ENCODE data around the gene XKR7. TPM values are rescaled to one million over a fixed set of nuclear protein-coding genes. Genes with fewer than 3 reads are reported as not detected.
"Not testable (repeated sequence)": the region's sequence is repeated elsewhere in the genome, so short reads cannot be mapped to it uniquely, and the experiment has no call there.

Gene XKR7
- total RNA-seq, 1 donor from 2014 or later: not detected

DNA sequence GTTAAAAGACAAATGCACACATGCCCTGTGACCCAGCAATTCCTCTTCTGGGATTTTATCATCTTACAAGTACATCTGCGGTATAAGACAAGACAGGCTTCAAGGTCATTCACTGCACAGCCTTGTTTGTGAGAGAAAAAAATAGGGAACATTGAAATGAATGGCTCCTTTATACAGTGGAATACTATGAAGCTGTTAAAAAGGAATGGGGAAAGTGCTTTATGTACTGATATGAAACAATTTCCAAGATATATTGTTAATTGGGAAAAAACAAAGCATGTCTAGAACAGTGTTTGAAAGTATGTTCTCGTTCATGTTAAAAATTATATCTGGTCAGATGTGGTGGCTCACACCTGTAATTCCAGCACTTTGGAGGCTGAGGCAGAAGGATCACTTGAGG lies 41.5 kb upstream of the XKR7 start:
- no peaks in the 10 kb centered on the region for H3K9me3 Mint-ChIP-seq (ENCODE audit: unreplicated experiment)
- DNase-seq (ENCODE audit: extremely low spot score, unreplicated experiment): no peak
- H3K4me1 Mint-ChIP-seq (ENCODE audit: unreplicated experiment): no peaks in the 10 kb centered on the region
- H3K4me3 Mint-ChIP-seq (ENCODE audit: unreplicated experiment): no peak overlapping the region
- no peak for TF ChIP-seq CTCF (IDR thresholded peaks at IDR 0.05)
- peaks cover 57% of the 10 kb centered on the region for H3K27me3 Mint-ChIP-seq (ENCODE audit: unreplicated experiment)
- no peaks in the 10 kb centered on the region for H3K36me3 Mint-ChIP-seq (ENCODE audit: unreplicated experiment)
- no peak overlapping the region for H3K27ac Mint-ChIP-seq (ENCODE audit: unreplicated experiment)

DNA sequence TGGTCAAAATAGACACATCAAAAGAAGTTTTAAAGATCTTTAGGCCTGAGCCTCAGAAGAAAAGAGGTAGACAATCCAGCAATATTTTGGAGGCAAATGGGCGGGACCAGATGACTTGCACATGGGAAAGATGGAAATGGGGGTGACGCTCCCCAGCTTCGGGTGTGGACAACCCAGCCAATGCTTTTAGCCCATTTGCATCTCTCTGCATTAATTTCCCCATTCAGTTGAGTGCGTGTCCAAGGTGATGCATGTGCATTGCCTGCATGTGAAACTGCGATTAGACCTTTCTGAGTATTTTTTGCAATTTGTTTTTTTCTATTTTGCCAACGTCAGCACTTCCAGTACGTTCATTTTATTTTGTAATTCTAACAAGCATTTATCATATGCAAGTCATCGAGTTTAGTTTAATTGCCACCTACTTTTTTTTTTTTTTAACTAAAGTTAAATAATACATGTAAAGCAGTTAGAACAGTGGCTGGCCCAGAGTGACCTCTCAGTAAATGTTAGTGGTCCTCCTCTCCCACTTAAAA lies 40.3 kb upstream of the XKR7 start:
- Mint-ChIP-seq H3K4me1 (ENCODE audit: unreplicated experiment) (no peaks in the 10 kb centered on the region), H3K27me3 (ENCODE audit: unreplicated experiment) (peaks cover 57% of the 10 kb centered on the region), H3K9me3 (ENCODE audit: unreplicated experiment) (no peaks in the 10 kb centered on the region), H3K27ac (ENCODE audit: unreplicated experiment) (no peak overlapping the region), H3K4me3 (ENCODE audit: unreplicated experiment) (no peak overlapping the region), H3K36me3 (ENCODE audit: unreplicated experiment) (no peaks in the 10 kb centered on the region)
- DNase-seq (ENCODE audit: extremely low spot score, unreplicated experiment): no peak
- no peak for TF ChIP-seq CTCF (IDR thresholded peaks at IDR 0.05)

GRCh38 chr20:31929631-31930030 lies 38.3 kb upstream of the XKR7 start:
- H3K9me3 Mint-ChIP-seq (ENCODE audit: unreplicated experiment); DNase-seq (ENCODE audit: extremely low spot score, unreplicated experiment); H3K27ac Mint-ChIP-seq (ENCODE audit: unreplicated experiment); H3K4me3 Mint-ChIP-seq (ENCODE audit: unreplicated experiment); H3K4me1 Mint-ChIP-seq (ENCODE audit: unreplicated experiment); H3K36me3 Mint-ChIP-seq (ENCODE audit: unreplicated experiment): not testable (repeated sequence)
- peaks cover 51% of the 10 kb centered on the region for H3K27me3 Mint-ChIP-seq (ENCODE audit: unreplicated experiment)

DNA sequence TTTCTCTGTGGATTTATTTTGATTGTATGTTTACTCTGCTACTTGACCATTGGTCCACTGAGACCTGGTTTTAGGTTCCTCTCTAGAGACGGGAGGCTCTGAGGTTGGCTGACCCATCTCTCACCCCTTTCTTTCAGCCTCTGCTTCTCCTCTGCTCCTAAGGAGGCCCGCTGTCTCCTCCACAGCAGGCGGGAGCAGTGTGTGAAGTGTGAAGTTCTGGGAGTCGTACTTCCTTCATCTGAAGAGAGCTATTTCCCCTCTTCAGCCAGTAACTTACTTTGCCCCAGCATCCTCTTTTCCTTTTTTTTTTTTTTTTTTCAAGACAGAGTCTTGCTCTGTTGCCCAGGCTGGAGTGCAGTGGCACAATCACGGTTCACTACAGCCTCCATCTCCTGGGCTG lies 37.2 kb upstream of the XKR7 start:
- no peak for TF ChIP-seq CTCF (IDR thresholded peaks at IDR 0.05)
- no peak overlapping the region for H3K4me3 Mint-ChIP-seq (ENCODE audit: unreplicated experiment)
- no peak overlapping the region for H3K27ac Mint-ChIP-seq (ENCODE audit: unreplicated experiment)
- peaks cover 45% of the 10 kb centered on the region for H3K27me3 Mint-ChIP-seq (ENCODE audit: unreplicated experiment)
- H3K9me3 Mint-ChIP-seq (ENCODE audit: unreplicated experiment): no peaks in the 10 kb centered on the region
- no peak for DNase-seq (ENCODE audit: extremely low spot score, unreplicated experiment)
- no peaks in the 10 kb centered on the region for H3K36me3 Mint-ChIP-seq (ENCODE audit: unreplicated experiment)
- no peaks in the 10 kb centered on the region for H3K4me1 Mint-ChIP-seq (ENCODE audit: unreplicated experiment)

DNA sequence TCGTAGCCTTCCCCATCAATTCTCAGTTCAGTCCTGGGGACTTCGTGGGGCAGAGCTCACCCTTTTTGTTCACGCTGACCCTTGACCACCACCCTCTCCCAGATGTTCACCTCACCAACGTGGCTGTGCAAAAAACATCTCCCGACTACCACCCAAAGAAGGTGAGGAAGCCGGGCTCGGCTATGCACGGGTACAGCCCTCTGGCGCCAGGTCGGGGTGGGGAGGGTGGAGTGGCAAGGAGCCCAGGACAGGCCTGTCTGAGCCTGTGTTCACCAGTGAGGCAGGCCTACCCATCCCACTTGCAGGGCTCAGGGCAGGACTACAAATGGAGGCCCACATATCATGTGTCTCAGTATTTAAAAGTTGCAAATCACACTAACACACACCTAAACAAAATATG lies 34.3 kb upstream of the XKR7 start:
- no peaks in the 10 kb centered on the region for H3K9me3 Mint-ChIP-seq (ENCODE audit: unreplicated experiment)
- no peak for TF ChIP-seq CTCF (IDR thresholded peaks at IDR 0.05)
- no peaks in the 10 kb centered on the region for H3K36me3 Mint-ChIP-seq (ENCODE audit: unreplicated experiment)
- no peak for DNase-seq (ENCODE audit: extremely low spot score, unreplicated experiment)
- H3K27ac Mint-ChIP-seq (ENCODE audit: unreplicated experiment): no peak overlapping the region
- peaks cover 26% of the 10 kb centered on the region for H3K27me3 Mint-ChIP-seq (ENCODE audit: unreplicated experiment)
- no peaks in the 10 kb centered on the region for H3K4me1 Mint-ChIP-seq (ENCODE audit: unreplicated experiment)
- no peak overlapping the region for H3K4me3 Mint-ChIP-seq (ENCODE audit: unreplicated experiment)

DNA sequence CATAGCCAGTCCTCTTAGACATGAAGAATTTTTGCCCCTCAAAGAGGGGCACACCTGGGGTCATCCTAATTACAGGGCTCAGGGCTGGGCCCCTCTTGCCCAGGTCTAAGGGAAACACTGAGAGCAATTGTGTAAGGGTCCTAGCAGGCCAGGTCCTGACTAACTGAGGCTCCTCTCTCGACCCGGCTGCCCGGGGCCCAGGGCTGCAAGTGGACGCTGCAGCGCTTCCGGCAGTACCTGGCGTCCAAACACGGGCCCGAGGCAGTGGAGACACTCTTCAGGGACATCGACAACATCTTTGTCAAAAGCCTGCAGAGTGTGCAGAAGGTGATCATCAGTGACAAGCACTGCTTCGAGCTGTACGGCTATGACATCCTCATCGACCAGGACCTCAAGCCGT lies 33.5 kb upstream of the XKR7 start:
- no peaks in the 10 kb centered on the region for H3K36me3 Mint-ChIP-seq (ENCODE audit: unreplicated experiment)
- H3K4me1 Mint-ChIP-seq (ENCODE audit: unreplicated experiment): no peaks in the 10 kb centered on the region
- no peak for TF ChIP-seq CTCF (IDR thresholded peaks at IDR 0.05)
- no peaks in the 10 kb centered on the region for H3K9me3 Mint-ChIP-seq (ENCODE audit: unreplicated experiment)
- peaks cover 20% of the 10 kb centered on the region for H3K27me3 Mint-ChIP-seq (ENCODE audit: unreplicated experiment)
- no peak overlapping the region for H3K4me3 Mint-ChIP-seq (ENCODE audit: unreplicated experiment)
- H3K27ac Mint-ChIP-seq (ENCODE audit: unreplicated experiment): no peak overlapping the region
- DNase-seq (ENCODE audit: extremely low spot score, unreplicated experiment): no peak
